ENCODE data around the gene KIF12. TPM values are rescaled to one million over a fixed set of nuclear protein-coding genes. Genes with fewer than 3 reads are reported as not detected.
A peak's percentile ranks its signal among the peaks of the same experiment; 100 is the strongest.

The KIF12 gene
- total RNA-seq, 1 donor from 2014 or later, result not detected

DNA sequence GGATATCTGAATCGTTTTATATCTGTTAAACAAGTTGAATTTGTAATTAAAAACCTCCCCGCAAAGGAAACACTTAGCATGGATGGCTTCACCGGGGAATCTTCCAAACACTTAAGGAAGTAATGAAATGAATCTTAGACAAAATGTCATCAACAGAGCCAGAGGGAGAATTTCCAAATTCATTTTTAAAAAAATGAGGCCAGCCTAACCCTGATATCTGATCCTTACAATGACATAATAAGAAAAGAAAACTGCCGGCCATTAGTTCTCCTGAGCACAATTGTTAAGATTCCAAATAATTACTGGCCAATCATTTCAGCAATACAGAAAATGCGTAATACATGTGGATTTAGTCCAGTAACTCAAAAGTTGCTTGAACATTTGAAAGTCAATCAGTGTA lies 6.1 kb upstream of the KIF12 start:
- no peaks in the 10 kb centered on the region for H3K4me1 Mint-ChIP-seq
- no peak for DNase-seq
- H3K4me3 Mint-ChIP-seq, result no peak overlapping the region
- H3K9me3 Mint-ChIP-seq, result peaks cover 4% of the 10 kb centered on the region
- H3K27me3 Mint-ChIP-seq, result peaks cover 38% of the 10 kb centered on the region
- intact Hi-C loops (cut with micrococcal nuclease), result loop anchor here (5.0 kb wide), 1 partner anchor 52 kb away; the partner anchor contains the start of gene COL27A1
- H3K36me3 Mint-ChIP-seq (ENCODE audit: low read depth), result no peaks in the 10 kb centered on the region
- no peak overlapping the region for H3K27ac Mint-ChIP-seq

DNA sequence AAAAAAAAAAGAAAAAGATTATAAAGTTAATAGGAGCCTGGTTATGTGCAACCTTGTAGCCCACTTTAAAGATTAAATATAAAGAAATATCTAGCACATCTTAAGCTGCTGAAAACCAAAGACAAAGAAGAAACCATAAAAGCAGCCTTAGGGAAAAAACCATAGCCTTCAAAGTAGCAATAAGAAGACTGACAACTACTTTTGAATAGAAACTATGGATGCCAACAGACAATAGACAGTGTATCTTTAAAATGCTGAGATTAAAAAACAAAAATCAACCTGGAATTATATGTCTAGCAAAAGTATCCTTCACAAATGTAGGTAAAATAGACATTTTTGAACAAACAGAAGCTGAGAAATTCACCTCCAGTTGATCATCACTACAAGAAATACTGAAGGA lies 3.4 kb upstream of the KIF12 start:
- H3K27ac Mint-ChIP-seq, result no peak overlapping the region

DNA sequence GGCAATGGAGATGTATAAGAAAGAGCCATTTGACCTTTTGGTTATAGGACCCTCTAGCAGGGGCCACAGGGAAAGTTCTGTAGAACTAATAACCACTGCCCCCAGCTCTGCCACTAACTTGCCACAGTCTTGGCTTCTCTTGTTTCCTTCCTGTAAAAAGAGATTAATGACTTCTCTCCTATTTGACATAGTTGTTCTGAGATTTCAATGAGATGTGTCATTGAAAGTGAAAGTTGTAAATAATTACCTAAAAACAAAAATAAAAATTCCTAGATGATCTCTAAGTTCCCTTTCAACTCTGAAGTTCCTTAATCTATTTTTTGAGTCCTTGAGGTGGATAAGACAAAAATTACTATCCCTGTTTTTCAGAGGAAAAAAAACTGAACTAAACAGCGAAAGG lies 1.4 kb upstream of the KIF12 start:
- Mint-ChIP-seq H3K27ac (no peak overlapping the region), H3K27me3 (peaks cover 50% of the 10 kb centered on the region), H3K4me1 (peaks cover 3% of the 10 kb centered on the region), H3K36me3 (ENCODE audit: low read depth) (no peaks in the 10 kb centered on the region), H3K4me3 (no peak overlapping the region), H3K9me3 (peaks cover 4% of the 10 kb centered on the region)
- DNase-seq, result no peak
- intact Hi-C loops (cut with micrococcal nuclease), result no loop called here

More for the DNA sequence above, 3.4 kb upstream of the KIF12 start:
- H3K27me3 Mint-ChIP-seq, result peaks cover 46% of the 10 kb centered on the region
- H3K36me3 Mint-ChIP-seq (ENCODE audit: low read depth), result no peaks in the 10 kb centered on the region
- intact Hi-C loops (cut with micrococcal nuclease), result no loop called here
- no peak for DNase-seq
- H3K4me1 Mint-ChIP-seq, result peaks cover 2% of the 10 kb centered on the region
- H3K4me3 Mint-ChIP-seq, result no peak overlapping the region
- peaks cover 4% of the 10 kb centered on the region for H3K9me3 Mint-ChIP-seq

- DNase-seq, result no peak
- intact Hi-C loops (cut with micrococcal nuclease), result no loop called here
- H3K4me3 Mint-ChIP-seq, result no peak overlapping the region
- H3K27ac Mint-ChIP-seq, result no peak overlapping the region
- peaks cover 44% of the 10 kb centered on the region for H3K27me3 Mint-ChIP-seq
- peaks cover 3% of the 10 kb centered on the region for H3K4me1 Mint-ChIP-seq
- H3K9me3 Mint-ChIP-seq, result peaks cover 4% of the 10 kb centered on the region
- H3K36me3 Mint-ChIP-seq (ENCODE audit: low read depth), result no peaks in the 10 kb centered on the region
Observed at GRCh38 chr9:114099669-114100270, 678 bp upstream of the KIF12 start.

DNA sequence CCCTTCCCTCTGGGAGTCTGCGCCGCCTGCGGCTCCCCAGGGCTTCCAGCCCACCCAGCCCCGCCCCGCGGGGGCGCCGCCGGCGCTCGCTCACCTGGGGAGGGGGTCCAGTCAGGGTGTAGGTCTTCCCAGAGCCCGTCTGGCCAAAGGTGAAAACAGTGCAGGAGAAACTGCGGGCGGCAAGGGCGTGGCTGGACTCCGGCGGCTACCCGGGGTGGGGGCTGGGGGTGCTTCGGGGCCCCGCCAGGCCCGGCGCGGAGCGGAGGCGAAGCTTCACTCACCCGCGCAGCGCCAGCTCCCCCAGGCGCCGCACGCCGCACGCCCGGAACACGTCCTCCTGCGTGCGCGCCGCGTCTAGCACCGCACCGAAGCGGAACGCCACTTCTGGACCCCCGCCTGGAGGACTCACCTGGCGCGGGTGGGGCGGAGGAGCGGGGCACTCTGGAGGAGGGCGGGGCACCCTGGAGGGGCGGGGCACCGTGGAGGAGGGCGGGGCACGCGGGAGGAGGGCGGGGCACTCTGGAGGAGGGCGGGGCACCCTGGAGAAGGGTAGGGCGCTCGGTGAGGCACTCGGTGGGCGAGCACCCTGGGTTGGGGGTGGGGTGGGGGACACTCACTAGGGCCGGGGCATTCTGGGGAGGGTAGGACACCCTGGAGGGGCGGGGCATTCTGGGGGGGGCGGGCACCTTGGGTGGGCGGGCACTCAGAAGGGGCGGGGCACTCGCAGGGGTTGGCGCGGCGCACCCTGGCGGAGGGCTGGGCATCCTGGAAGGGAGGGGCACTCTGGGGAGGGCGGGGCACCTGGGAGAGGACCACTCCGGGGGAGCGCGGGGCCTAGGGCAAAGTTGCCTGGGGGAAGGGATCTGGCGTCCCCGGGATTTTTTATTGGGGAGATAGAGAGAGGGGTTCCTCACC lies 814 bp downstream of the KIF12 start:
- intact Hi-C loops (cut with micrococcal nuclease), result no loop called here
- H3K9me3 Mint-ChIP-seq, result peaks cover 4% of the 10 kb centered on the region
- DNase-seq, result peak; percentile 68

DNA sequence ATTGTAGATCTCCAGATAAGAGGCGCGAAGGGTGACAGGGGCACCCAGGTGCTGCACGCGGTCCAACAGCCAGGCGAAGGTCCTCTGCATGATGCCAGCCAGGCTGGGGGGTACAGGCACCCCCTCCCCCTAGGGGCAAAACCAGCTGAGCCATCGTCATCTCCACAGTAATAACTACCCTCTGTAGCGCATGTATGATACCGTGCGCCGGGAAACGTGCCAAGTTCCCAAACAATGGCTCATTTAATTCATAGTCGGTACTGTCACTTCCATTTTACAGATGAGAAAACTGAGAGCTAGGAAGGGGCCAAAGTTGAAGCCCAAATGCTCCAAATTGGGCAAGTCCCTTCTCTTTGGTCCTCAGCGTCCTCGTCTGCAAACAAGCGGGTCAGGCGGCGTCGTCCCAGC lies 1.5 kb downstream of the KIF12 start:
- H3K27me3 Mint-ChIP-seq, result peaks cover 31% of the 10 kb centered on the region
- intact Hi-C loops (cut with micrococcal nuclease), result no loop called here

More for the DNA sequence above, 814 bp downstream of the KIF12 start:
- H3K27me3 Mint-ChIP-seq, result peaks cover 33% of the 10 kb centered on the region
- peaks cover 3% of the 10 kb centered on the region for H3K4me1 Mint-ChIP-seq
- H3K27ac Mint-ChIP-seq, result no peak overlapping the region
- H3K36me3 Mint-ChIP-seq (ENCODE audit: low read depth), result no peaks in the 10 kb centered on the region
- H3K4me3 Mint-ChIP-seq, result no peak overlapping the region

DNA sequence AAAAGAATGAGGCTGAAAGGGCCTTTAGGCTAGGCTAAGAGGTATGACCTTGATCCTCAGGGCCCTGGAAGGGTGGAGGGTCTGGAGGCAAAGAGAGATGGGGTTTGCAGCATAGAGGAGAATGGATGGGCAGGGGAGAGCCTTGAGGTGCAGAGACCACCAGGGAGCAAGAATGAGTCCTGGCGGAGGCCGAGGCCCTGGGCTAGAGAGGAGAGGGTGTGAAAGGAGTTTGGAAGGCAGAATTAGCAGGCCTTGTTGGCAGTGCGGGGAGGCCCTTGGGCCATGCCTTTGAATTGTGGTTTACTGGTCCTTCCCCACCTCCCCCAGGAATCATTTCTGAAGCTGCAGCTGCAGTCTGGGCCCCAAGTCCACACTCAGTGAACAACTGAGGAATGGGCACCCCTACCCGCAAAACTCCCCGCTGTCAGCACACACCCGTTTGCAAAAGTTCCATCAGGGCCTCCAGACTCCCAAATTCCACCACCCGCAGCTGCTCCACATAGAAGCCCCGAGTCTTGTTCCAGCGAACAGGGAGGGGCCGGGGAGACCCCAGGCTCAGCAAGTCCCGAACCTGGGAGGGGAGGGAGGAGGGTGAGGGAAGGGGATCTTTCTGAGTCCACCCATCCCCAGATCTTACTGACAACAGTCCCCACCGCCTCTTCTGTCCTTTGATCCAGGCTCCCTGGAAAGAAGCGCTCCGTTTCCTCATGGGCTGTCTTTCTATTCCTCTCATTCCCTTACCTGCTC lies 2.1 kb downstream of the KIF12 start:
- intact Hi-C loops (cut with micrococcal nuclease), result no loop called here
- H3K27me3 Mint-ChIP-seq, result peaks cover 29% of the 10 kb centered on the region
- no peak for DNase-seq
- peaks cover 4% of the 10 kb centered on the region for H3K9me3 Mint-ChIP-seq
- peak overlapping the region; percentile 10 for H3K4me3 Mint-ChIP-seq
- H3K36me3 Mint-ChIP-seq (ENCODE audit: low read depth), result no peaks in the 10 kb centered on the region
- no peak overlapping the region for H3K27ac Mint-ChIP-seq
- H3K4me1 Mint-ChIP-seq, result peaks cover 3% of the 10 kb centered on the region

More for the DNA sequence above, 1.5 kb downstream of the KIF12 start:
- H3K36me3 Mint-ChIP-seq (ENCODE audit: low read depth), result no peaks in the 10 kb centered on the region
- peaks cover 3% of the 10 kb centered on the region for H3K4me1 Mint-ChIP-seq
- peaks cover 4% of the 10 kb centered on the region for H3K9me3 Mint-ChIP-seq
- H3K4me3 Mint-ChIP-seq, result peak overlapping the region; percentile 10
- no peak for DNase-seq
- no peak overlapping the region for H3K27ac Mint-ChIP-seq

GRCh38 chr9:114096041-114096511 lies 3.0 kb downstream of the KIF12 start:
- H3K4me3 Mint-ChIP-seq, result peak overlapping the region; percentile 10
- H3K4me1 Mint-ChIP-seq, result peaks cover 3% of the 10 kb centered on the region
- no peak for DNase-seq
- no peak overlapping the region for H3K27ac Mint-ChIP-seq
- peaks cover 26% of the 10 kb centered on the region for H3K27me3 Mint-ChIP-seq
- no peaks in the 10 kb centered on the region for H3K9me3 Mint-ChIP-seq
- intact Hi-C loops (cut with micrococcal nuclease), result no loop called here
- H3K36me3 Mint-ChIP-seq (ENCODE audit: low read depth), result no peaks in the 10 kb centered on the region

DNA sequence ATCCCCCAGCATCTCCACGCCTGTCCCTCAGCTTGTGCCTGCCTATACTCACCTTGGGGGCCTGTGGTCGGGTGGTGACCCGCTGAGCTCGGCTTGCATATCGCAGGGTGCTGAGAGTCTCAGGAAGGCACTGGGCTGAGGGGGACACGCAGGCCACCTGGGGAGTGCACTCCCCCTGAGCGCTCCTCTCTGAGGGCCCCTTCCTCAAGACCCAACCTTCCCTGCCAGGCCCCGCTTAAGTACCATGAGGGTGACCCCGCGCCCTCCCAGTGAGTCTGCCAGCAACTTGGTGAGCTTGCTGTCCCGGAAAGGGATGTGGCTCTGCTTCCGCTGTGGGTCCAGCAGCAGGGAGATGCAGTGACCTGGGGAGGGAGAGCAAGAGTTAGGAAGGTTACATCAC lies 4.1 kb downstream of the KIF12 start:
- Mint-ChIP-seq H3K27me3 (peaks cover 22% of the 10 kb centered on the region), H3K36me3 (ENCODE audit: low read depth) (no peaks in the 10 kb centered on the region), H3K4me3 (no peak overlapping the region), H3K27ac (no peak overlapping the region), H3K9me3 (no peaks in the 10 kb centered on the region), H3K4me1 (peaks cover 3% of the 10 kb centered on the region)
- intact Hi-C loops (cut with micrococcal nuclease), result no loop called here
- no peak for DNase-seq

GRCh38 chr9:114093761-114094505 lies 5.2 kb downstream of the KIF12 start:
- Mint-ChIP-seq H3K4me3 (no peak overlapping the region), H3K36me3 (ENCODE audit: low read depth) (no peaks in the 10 kb centered on the region), H3K27me3 (peaks cover 16% of the 10 kb centered on the region), H3K9me3 (no peaks in the 10 kb centered on the region), H3K4me1 (peaks cover 3% of the 10 kb centered on the region), H3K27ac (no peak overlapping the region)
- DNase-seq, result no peak
- intact Hi-C loops (cut with micrococcal nuclease), result no loop called here

GRCh38 chr9:114093031-114093471 lies 6.0 kb downstream of the KIF12 start:
- no peaks in the 10 kb centered on the region for H3K36me3 Mint-ChIP-seq (ENCODE audit: low read depth)
- peaks cover 15% of the 10 kb centered on the region for H3K27me3 Mint-ChIP-seq
- intact Hi-C loops (cut with micrococcal nuclease), result no loop called here
- H3K4me3 Mint-ChIP-seq, result no peak overlapping the region
- no peaks in the 10 kb centered on the region for H3K9me3 Mint-ChIP-seq
- H3K27ac Mint-ChIP-seq, result no peak overlapping the region
- H3K4me1 Mint-ChIP-seq, result peaks cover 3% of the 10 kb centered on the region
- no peak for DNase-seq

DNA sequence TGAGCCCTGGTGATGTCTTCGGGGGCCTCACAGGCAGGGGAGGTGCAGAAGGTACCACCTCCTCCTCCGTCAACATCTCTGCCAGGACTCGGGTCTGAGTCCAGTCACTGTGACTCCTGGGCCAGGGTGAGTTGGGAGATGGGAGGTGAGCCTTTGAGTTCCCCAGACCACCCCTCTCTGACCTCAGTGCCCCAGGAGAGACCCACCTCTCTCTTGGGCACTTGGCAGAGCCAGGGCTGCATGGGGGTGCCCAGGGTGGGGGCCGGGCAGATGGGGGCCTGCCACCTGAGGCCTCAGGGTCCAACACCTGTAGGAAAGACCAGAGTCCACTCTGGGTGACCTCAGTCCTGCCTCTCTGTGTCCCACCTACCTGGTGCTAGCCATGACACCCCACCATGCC lies 6.8 kb downstream of the KIF12 start:
- Mint-ChIP-seq H3K9me3 (no peaks in the 10 kb centered on the region), H3K36me3 (ENCODE audit: low read depth) (no peaks in the 10 kb centered on the region), H3K27ac (no peak overlapping the region), H3K4me1 (no peaks in the 10 kb centered on the region), H3K4me3 (no peak overlapping the region), H3K27me3 (peaks cover 11% of the 10 kb centered on the region)
- DNase-seq, result no peak
- intact Hi-C loops (cut with micrococcal nuclease), result no loop called here

DNA sequence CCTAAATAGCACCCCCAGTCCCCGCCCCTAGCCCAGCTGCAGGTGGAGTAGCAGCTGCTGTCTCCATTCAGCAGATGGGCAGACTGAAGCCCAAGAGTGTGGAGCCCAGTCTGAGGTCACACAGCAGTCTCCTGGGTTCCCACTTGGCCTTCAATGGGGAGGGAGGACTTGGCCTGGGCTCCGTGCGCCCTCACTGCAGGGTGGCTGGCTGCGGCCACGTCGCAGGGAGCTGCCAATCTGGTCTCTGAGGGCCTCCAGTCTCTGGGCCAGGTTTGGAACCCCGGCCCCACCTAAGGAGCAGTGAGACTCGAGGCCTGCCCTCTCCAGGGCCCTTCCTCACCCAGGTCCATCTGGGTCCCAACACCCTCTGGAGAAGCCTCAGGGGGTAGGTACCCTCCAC lies 7.4 kb downstream of the KIF12 start:
- no peaks in the 10 kb centered on the region for H3K36me3 Mint-ChIP-seq (ENCODE audit: low read depth)
- no peak overlapping the region for H3K27ac Mint-ChIP-seq
- no peaks in the 10 kb centered on the region for H3K4me1 Mint-ChIP-seq
- H3K9me3 Mint-ChIP-seq, result no peaks in the 10 kb centered on the region
- H3K27me3 Mint-ChIP-seq, result peaks cover 6% of the 10 kb centered on the region
- DNase-seq, result no peak
- no peak overlapping the region for H3K4me3 Mint-ChIP-seq
- intact Hi-C loops (cut with micrococcal nuclease), result no loop called here
